Jurkat, Clone E6-1 (cell line): ENCODE measurements around the gene UBE3C. TPM values are rescaled to one million over a fixed set of nuclear protein-coding genes. Genes with fewer than 3 reads are reported as not detected.
"Not testable (repeated sequence)": the region's sequence is repeated elsewhere in the genome, so short reads cannot be mapped to it uniquely, and the experiment has no call there.

Source experiments
- DNase-seq: peaks from one replicate; pipeline ENCODE4 v3.0.0-alpha.2; 2011; ENCODE audit warnings: low read depth, low spot score
- H3K4me3 ChIP-seq: 2 replicates; pipeline ENCODE4 v1.5.1; 2011; ENCODE audit warnings: mild to moderate bottlenecking, low read length, control low read depth, moderate library complexity
- polyA plus RNA-seq: library from polyadenylated mRNA; unstranded; fragments of >200 nt; gene quantifications from one replicate; pipeline ENCODE4 v1.2.1, GENCODE V29; 2012; ENCODE audit warnings: missing spikeins; ENCODE audit not compliant: insufficient read length, insufficient read depth

UBE3C gene
- polyA plus RNA-seq: 32.2 TPM

DNA sequence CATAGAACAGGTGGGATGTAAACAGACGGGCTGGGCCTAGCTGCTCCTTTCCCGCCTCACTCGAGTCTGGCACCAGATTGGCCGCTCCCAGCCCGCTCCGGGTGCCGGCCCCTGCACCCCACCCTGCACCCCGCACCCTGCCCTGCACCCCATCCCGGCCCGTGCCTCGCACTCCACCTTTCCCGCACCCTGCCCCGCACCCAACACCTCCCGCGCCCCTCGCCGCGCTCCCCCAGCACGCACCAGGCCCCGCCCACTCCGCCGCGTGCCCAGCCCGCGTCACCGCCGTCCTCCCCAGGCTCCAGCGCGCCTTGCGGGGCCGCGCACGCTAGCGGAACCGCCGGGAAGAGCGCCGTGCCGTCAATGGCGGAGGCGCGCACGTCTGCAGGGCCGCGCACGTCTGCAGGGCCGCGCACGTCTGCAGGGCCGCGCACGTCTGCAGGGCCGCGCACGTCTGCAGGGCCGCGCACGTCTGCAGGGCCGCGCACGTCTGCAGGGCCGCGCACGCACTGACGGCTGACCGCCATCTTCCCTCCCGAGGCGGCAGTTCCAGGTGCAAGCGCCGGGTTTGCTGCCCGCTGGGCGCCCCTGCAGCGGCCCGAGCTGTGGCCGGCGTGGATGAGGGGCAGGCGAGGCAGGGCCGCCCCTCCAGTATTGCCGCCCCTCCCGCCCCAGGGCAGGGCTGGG lies at the start of gene UBE3C:
Gene UBE3C, plus strand, starts transcription at position 503 of the 687 bp plus-strand sequence. CDS start 347 bp downstream, outside the sequence.
- peak within 1 kb of the TSS; percentile 89 for H3K4me3 ChIP-seq
- DNase-seq: peak; percentile 83

DNA sequence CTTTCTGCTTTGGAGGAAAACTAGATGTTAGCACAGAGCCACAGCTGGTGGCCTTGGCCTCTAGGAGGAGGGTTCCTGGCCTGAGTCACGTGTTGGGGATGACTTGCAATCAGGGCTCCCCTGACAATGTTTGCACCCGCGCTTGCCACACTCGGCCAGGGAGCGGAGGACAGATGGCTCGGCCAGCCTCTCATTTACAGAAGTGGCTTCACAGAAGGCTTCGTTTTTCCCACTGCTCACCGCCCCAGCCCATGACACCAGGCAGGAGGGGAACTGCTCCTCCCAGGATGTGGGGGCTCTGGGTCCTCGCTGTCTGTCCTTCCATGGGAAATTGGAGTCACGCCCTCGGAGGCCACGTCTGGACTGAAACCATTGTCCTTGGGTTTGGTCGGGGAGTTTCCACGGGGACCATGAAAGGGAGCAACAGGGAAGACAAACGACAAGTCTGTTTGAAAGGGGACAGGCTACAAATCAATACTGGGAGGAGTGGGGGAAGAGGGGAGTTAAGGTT lies 49.6 kb upstream of the UBE3C start:
- no peak overlapping the region for H3K4me3 ChIP-seq
- no peak for DNase-seq

DNA sequence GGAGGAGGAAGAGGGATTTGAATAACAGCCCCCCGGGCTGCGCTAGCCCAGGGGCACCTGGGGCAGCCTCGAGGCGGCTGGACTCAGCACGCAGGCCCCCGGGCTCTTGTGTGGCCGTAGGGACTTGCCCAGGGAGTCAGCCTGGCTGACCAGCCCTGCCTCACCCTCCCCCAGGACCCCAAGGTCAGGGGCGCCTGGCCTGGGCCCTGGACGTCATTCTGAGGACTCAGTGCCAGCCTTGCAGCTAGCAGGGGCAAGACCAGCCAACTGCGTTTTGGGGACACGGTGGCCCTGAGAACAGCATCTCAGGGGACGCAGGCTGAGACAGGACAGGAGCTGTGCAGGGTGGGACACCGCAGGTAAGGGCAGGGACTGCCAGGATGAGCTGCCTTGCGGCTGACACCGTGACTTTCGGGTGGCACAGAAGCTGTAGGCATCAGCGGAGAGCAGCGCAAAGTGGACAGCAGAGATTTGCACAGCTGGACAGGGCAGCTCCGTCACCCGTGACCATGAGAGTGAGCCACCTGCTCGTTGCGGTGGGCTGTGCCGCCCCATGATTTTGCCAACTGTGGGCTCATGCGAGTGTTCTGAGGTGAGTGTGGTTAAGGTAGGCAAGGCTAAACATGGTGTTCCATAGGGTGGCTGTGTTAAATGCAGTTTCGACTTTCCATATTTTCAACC lies 48.1 kb upstream of the UBE3C start:
- DNase-seq: no peak
- H3K4me3 ChIP-seq: no peak overlapping the region

DNA sequence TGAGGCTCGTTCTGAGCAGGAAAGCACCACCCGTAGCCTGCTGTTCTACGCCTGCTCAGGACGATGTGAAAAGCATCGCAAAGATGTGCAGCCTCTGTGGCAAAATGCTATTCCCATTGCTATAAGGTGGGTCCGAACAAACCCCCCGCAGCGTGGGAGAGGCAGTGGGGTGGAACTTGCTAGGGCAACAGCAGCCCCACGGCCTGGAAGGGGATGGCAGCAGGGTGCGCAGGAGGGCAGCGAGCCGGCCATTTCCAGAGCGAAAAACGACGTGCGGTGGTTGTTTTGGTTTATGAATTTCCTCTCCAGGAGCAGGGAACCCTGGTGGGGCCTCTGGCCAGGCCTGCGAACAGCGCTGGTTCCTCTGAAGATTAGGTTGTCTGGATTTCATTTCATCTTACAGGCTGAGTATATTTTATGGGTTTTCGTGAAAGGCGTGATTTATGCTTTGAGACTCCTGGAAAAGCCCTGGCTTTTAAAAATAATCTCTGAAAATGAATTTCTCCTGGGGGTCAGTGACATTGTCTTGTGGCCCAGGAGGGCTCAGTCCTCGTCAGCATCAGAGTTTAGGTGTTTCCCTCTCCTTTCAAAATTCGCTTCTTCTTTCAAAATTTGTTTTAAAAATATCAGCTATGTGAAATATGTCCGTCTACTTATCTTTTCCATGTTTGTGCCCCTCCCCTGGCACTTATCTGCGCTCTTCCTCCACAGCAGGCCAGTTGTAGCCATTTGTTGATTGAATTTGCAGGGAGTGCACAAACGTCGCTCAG lies 42.3 kb upstream of the UBE3C start:
- no peak overlapping the region for H3K4me3 ChIP-seq
- DNase-seq: no peak

DNA sequence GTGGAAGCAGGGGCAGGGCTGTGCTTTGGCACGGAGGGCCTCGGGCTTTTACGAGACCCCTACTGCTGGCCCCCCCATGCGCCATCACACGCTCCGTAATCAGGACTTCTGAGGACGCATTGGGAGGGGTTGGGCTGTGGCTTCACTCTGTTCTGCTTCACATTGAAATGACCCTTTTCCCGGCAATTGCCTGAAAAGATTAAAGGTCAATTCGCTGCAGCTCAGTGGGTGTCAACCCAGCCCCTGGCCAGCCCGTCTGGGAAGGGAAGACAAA lies 41.7 kb upstream of the UBE3C start:
- no peak for DNase-seq
- H3K4me3 ChIP-seq: no peak overlapping the region

DNA sequence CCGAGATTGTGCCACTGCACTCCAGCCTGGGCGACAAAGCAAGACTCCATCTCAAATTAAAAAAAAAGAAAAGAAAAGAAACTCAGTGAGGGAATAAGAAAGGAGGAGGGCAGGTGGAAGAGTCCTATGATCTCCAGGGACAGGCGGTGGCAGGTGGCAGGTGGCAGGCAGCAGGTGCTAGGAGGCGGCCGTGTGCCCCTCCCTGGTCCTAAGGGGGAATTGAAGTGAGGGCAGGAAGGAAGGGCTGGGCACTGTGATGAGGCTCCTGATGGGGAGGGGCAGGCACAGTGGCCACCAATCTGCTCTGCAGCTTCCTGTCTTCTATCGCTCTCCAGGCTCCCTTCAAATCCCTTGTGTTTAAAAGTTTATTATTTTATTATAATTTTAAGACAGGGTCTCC lies 41.2 kb upstream of the UBE3C start:
- peak; percentile 6 for DNase-seq
- no peak overlapping the region for H3K4me3 ChIP-seq

DNA sequence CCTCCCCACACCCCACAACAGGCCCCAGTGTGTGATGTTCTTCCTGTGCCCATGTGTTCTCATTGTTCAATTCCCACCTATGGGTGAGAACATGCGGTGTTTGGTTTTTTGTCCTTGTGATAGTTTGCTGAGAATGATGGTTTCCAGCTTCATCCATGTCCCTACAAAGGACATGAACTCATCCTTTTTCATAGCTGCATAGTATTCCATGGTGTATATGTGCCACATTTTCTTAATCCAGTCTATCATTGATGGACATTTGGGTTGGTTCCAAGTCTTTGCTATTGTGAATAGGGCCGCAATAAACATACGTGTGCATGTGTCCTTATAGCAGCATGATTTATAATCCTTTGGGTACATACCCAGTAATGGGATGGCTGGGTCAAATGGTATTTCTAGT lies 38.7 kb upstream of the UBE3C start:
- H3K4me3 ChIP-seq, DNase-seq: not testable (repeated sequence)

DNA sequence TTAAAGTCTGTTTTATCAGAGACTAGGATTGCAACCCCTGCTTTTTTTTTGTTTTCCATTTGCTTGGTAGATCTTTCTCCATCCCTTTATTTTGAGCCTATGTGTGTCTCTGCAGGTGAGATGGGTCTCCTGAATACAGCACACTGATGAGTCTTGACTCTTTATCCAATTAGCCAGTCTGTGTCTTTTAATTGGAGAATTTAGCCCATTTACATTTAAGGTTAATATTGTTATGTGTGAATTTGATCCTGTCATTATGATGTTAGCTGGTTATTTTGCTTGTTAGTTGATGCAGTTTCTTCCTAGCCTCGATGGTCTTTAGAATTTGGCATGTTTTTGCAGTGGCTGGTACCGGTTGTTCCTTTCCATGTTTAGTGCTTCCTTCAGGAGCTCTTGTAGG lies 35.1 kb upstream of the UBE3C start:
- H3K4me3 ChIP-seq, DNase-seq: not testable (repeated sequence)

DNA sequence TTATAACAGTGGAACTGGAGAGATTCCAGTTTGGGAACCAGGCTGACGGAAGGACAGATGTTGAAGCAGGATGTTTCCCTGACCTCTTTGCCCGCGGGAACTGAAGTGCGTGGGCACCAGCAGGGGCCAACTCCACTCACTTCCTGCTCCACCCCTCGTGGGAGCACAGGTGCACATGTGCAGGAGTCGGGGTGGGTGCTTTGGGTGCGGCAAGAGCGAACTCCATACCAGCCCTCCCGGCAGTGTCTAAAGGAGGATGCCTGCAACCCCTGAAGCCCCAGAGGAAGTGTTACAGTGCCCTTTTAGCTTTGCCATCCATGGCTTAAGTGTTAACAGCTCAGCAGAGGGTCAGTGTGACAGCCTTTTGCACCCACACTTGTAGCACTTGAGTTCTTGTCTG lies 27.4 kb upstream of the UBE3C start:
- H3K4me3 ChIP-seq: no peak overlapping the region
- DNase-seq: peak; percentile 9

DNA sequence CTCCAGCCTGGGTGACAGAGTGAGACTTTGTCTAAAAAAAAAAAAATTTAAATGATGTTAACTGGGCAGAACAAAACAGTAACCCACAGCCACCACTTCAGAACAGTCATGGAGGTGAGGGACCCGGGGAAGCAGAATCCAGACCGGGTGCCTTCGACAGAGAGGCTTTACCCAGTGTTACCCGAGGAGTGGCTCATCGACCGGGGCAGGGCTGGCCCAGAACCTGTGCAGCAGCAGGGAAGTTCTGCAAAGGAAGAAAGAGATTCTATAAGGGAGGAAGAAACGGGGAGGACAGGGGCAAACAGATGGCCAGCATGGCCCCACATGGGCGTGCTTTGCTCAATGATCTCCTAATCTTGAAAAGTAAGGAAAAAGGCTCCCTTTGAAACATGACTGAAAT lies 26.0 kb upstream of the UBE3C start:
- DNase-seq: no peak
- H3K4me3 ChIP-seq: no peak overlapping the region

DNA sequence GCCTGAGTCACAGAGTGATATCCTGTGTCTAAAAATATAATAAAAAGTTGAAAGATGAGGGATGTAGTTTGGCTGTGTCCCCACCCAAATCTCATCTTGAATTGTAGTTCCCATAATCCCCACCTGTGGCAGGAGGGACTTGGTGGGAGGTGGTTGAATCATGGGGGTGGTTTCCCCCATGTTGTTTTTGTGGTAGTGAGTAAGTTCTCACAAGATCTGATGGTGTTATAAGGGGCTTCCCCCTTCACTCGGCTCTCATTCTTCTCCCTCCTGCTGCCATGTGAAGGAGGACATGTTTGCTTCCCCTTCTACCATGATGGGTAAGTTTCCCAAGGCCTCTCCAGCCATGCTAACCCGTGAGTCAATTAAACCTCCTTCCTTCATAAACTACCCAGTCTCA lies 25.1 kb upstream of the UBE3C start:
- DNase-seq: no peak
- no peak overlapping the region for H3K4me3 ChIP-seq

DNA sequence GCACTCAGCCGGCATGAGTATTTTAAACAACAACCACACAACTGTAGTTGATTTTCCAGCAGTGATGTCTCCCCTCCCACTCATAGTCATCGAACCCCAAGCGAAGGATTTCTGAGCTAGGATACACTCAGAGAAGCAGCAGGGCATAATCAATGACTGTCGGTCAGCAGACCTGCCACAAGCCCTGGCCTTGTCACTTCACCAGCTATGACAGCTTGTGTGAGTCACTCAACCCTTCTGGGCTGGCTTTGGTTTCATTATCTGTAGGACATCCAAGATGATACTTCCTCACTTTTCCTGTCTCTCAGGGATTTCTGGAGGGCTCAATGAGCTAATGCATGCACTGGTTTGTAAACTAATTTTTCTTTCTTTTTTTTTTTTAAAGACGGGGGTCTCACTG lies 22.0 kb upstream of the UBE3C start:
- no peak overlapping the region for H3K4me3 ChIP-seq
- no peak for DNase-seq

DNA sequence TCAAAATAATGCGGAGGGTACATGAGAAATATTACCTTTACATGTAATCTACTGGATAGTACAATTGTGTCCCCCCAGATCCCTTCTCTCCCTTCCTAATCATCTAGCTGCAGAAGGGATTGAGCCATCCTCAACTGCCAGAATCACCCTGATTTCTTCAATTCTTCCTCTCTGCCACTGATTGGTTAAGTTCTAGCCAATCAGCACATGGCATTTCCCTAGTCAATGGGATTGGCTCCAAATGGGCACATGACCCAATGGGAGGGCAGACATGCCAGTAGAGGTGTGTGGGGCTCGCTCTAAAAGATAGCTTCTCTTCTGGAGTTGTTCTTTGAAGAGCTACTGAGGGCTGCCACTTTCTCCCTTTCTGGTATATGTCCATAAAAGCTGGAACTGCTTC lies 20.9 kb upstream of the UBE3C start:
- no peak overlapping the region for H3K4me3 ChIP-seq
- DNase-seq: no peak

DNA sequence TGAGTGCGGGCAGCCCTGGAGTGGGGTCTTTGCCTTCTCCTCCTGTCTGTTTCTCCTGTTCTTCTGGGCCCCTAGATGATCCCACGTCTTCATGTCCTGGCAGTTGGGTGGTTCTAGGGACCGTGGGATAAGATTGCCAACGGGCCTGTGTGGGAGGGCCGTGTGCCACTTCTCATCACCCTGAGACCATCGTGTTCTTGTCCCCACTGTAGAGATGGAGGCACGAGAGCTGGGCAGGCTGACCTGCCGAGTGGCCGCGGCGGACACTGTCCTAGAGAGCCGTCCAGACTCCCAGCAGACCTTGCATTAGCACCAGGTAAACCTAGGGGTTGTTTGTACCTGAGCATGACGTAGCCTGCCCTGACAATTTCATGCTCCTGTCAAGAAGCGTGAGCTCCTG lies 18.5 kb upstream of the UBE3C start:
- H3K4me3 ChIP-seq: no peak overlapping the region
- DNase-seq: no peak

DNA sequence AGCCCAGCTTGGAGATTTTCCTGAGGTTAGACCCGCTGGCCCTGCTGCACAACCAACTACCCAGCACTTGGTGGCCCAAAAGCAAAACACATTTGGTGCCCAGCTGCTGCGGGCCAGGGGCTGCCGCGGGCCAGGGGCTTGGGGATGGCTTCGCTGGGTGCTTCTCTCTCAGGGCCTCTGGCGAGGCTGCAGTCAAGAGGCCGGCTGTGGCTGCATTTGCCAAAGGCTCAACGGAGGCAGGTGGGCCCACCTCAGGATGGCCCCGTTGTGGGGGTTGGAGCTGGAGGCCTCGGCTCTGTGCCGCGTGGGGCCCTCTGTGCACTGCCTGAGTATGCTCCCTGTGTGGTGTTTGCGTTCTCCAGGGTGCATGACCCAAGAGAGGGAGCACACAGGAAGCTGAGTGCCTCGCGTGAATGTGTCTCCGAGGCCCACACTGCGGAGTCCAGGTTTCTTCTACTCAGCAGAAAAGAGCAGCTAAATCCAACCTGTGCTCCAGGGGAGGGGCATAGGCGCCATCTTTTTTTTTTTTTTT lies 17.5 kb upstream of the UBE3C start:
- H3K4me3 ChIP-seq: no peak overlapping the region
- DNase-seq: no peak

DNA sequence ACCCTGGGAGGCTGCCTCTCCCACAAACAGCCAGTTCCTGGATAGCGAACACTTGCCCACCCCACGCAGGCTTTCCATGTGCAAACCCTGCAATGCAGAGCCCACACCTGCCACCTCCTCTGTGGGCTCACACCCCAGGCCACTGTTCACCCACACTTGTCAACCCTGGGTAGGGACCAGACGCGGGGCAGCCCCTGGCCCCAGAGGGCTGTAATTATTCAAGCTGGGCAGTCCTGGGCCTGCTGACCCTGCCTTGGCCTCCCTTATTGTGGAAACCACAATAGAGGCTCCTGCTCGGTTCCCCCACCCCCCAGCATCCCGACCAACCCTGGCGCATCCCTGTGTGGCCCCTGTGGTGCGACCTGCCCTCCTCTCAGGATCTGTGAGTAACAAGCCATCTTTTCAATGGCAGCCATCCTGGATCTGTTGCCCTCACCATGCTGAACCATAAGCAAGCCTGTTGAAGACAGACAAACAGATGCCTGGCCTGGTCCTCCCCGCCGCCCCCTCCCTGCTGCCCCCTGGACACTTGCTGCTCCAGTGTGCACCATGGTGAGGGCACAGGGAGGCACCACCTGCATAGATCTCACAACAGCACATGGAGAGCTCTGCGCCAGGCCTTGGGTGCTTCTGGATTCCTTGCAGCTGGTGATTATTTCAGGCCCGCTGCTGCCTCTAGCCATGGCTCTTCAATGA lies 15.8 kb upstream of the UBE3C start:
- DNase-seq: no peak
- no peak overlapping the region for H3K4me3 ChIP-seq

DNA sequence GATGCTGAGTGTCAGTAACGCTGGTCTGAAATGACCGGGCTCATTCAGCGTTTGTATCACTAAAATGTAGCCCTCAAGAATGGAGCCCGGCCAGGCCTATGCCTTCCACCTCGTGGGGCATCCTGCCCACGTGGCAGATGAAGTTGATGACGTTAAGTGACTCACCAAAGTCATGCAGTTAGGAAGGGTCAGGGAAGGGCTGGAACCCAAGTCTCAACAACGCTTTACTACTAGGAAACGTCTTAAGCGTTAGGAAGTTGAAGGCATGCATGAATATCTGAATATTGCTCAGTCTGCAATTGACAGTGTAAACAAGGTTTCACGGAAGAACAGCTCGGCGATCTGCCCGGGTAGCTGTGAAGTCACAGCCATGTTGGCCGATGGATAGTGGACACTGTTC lies 14.0 kb upstream of the UBE3C start:
- no peak overlapping the region for H3K4me3 ChIP-seq
- DNase-seq: no peak

DNA sequence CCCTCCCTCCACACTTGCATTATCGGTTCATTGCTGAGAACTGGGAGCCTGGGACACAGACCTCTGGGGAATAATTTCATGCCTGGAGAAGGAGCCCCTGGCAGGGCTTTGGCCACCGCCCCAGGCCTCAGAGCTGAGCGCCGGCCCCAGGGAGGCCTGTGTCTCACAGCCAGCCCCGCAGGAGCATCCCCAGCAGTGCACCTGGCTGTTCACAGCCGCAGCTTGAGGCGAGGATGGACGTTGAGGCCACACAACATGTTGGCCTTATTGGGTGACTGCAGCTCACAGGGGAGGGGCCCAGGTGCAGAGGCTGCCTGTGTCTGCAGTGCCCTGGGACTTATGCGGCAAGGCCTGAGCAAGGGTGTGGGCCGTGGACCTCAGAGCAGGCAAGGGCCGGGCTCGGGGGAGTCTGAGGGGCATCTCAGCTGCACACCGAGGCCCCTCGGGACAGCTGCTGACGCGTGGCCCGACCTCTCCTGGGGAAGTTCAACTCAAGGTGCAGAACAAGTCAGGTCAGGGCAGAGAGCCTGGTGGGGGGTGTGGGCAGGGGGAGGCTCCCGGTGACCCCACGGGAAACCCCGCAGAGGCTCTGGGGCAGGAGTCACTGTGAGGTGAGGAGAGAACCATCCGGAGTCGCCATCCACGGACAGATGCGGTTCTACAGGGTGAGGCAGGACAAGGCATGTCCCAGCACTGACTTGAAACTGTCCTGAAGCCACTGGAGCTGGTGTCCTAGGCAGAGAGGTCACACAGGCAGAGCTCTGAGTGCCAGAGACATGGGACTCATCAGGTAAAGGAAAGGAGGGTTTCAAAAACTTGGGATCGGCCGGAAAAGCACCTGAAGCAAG lies 13.1 kb upstream of the UBE3C start:
- no peak for DNase-seq
- no peak overlapping the region for H3K4me3 ChIP-seq

DNA sequence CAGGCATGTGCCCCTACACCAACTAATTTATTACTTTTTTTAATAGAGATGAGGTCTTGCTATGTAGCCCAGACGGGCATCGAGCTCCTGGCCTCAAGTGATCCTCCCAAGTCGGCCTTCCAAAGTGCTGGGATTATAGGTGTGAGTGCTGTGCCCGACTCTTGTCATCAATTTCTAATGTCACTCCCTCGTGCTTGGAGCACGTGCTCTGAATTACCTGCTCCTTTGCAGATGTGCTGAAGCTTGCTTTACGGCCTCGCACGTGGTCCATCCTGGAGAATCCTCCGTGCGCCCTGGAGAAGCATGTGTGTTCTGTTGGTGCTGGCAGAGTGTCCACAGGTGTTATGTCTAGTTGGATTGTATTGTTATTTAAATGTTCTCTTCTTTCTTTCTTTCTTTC lies 11.8 kb upstream of the UBE3C start:
- DNase-seq: no peak

More for the DNA sequence above, 11.8 kb upstream of the UBE3C start:
- H3K4me3 ChIP-seq: no peak overlapping the region
